ENCODE measurements around the gene RASA1. TPM values are rescaled to one million over a fixed set of nuclear protein-coding genes. Genes with fewer than 3 reads are reported as not detected.

Gene RASA1
- total RNA-seq, 4 donors from 2014 or later = 23.8 to 27.2 (median 26.0) TPM

- Histone ChIP-seq H3K9me3 (no peaks in the 10 kb centered on the region), H3K4me3 (no peak overlapping the region), H3K27ac (no peak overlapping the region), H3K36me3 (peaks cover 0 to 59% of the 10 kb centered on the region in 2 donors), H3K27me3 (no peaks in the 10 kb centered on the region), H3K4me1 (no peaks in the 10 kb centered on the region)
- no peak for TF ChIP-seq POLR2AphosphoS5 (IDR thresholded peaks at IDR 0.05)
- TF ChIP-seq, protein P1, sequence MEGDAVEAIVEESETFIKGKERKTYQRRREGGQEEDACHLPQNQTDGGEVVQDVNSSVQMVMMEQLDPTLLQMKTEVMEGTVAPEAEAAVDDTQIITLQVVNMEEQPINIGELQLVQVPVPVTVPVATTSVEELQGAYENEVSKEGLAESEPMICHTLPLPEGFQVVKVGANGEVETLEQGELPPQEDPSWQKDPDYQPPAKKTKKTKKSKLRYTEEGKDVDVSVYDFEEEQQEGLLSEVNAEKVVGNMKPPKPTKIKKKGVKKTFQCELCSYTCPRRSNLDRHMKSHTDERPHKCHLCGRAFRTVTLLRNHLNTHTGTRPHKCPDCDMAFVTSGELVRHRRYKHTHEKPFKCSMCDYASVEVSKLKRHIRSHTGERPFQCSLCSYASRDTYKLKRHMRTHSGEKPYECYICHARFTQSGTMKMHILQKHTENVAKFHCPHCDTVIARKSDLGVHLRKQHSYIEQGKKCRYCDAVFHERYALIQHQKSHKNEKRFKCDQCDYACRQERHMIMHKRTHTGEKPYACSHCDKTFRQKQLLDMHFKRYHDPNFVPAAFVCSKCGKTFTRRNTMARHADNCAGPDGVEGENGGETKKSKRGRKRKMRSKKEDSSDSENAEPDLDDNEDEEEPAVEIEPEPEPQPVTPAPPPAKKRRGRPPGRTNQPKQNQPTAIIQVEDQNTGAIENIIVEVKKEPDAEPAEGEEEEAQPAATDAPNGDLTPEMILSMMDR (IDR thresholded peaks at IDR 0.05) = no peak
- TF ChIP-seq POLR2A (IDR thresholded peaks at IDR 0.05) = no peak
- TF ChIP-seq EP300 (IDR thresholded peaks at IDR 0.05) = no peak
- WGBS, 2 donors (ENCODE audit: low coverage in 1 of 2) = 50 to 70% methylated on average over 1 to 2 of the region's 2 CpGs
- no peak for ATAC-seq
Observed at GRCh38 chr5:87372705-87373104, 105.0 kb downstream of the RASA1 start.

DNA sequence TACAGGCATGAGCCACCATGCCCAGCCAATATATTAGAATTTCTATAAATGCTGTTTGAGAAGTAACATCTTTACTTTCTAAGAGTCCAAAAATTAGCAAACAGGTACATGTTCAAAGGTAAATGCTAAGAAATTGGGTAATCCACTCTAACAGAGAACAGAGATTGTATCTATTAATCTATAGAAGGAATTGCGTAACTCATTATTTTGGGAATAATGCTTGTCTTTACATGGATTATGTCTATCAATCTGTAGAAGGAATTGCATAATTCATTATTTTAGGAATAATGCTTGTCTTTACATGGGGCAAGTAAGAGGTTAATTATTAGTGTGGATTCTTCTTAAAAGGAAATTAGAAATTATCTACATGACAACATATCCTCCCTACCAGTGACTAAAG lies 114.5 kb downstream of the RASA1 start:
- H3K4me3 ChIP-seq = no peak overlapping the region
- ATAC-seq = no peak
- WGBS, 2 donors (ENCODE audit: low coverage in 1 of 2) = 89 to 96% methylated on average over 1 of the region's 1 CpG
- TF ChIP-seq EP300 (IDR thresholded peaks at IDR 0.05) (no peak), POLR2A (IDR thresholded peaks at IDR 0.05) (no peak), POLR2AphosphoS5 (IDR thresholded peaks at IDR 0.05) (no peak)
- TF ChIP-seq, protein P1 (IDR thresholded peaks at IDR 0.05) = no peak
- H3K27me3 ChIP-seq = no peaks in the 10 kb centered on the region
- no peaks in the 10 kb centered on the region for H3K4me1 ChIP-seq
- H3K36me3 ChIP-seq = peaks cover 0 to 83% of the 10 kb centered on the region in 2 donors
- no peaks in the 10 kb centered on the region for H3K9me3 ChIP-seq
- H3K27ac ChIP-seq = no peak overlapping the region

DNA sequence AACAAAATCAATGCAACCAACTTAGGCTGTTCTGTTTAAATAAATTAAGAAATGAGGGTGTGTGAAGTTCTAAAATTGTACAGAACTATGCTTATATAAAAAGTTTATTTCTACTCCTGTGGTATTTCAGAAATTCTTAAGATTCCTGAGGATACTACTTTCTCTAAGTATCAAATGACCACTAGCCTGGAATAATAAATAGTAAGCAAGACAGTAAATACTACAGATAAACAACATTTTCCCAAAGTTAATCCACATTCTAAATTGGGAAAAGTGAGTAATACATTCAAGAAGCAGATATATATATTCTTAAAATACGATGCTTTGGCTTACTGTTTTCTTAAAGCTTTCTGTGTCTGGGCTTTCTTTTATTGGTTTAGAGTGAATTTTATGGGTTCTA lies 115.5 kb downstream of the RASA1 start:
- Histone ChIP-seq H3K9me3 (no peaks in the 10 kb centered on the region), H3K4me3 (no peak overlapping the region), H3K36me3 (peaks cover 0 to 83% of the 10 kb centered on the region in 2 donors), H3K27me3 (no peaks in the 10 kb centered on the region), H3K4me1 (no peaks in the 10 kb centered on the region), H3K27ac (no peak overlapping the region)
- no peak for ATAC-seq
- TF ChIP-seq POLR2A (IDR thresholded peaks at IDR 0.05) (no peak), POLR2AphosphoS5 (IDR thresholded peaks at IDR 0.05) (no peak), EP300 (IDR thresholded peaks at IDR 0.05) (no peak)
- TF ChIP-seq, protein P1 (IDR thresholded peaks at IDR 0.05) = no peak
- WGBS, 2 donors (ENCODE audit: low coverage in 1 of 2) = 71 to 83% methylated on average over 1 of the region's 1 CpG

- TF ChIP-seq, protein P1 (IDR thresholded peaks at IDR 0.05) = no peak
- no peak for TF ChIP-seq POLR2AphosphoS5 (IDR thresholded peaks at IDR 0.05)
- no peak for TF ChIP-seq POLR2A (IDR thresholded peaks at IDR 0.05)
- no peak for TF ChIP-seq EP300 (IDR thresholded peaks at IDR 0.05)
- Histone ChIP-seq H3K4me3 (no peak overlapping the region), H3K36me3 (peaks cover 0 to 86% of the 10 kb centered on the region in 2 donors), H3K27me3 (no peaks in the 10 kb centered on the region), H3K4me1 (peaks cover 0 to 4% (median under 1%) of the 10 kb centered on the region in 3 donors), H3K9me3 (no peaks in the 10 kb centered on the region), H3K27ac (no peak overlapping the region)
- 81 to 94% methylated on average over 2 of the region's 2 CpGs for WGBS, 2 donors (ENCODE audit: low coverage in 1 of 2)
- ATAC-seq = no peak
Observed at GRCh38 chr5:87385802-87386201, 118.1 kb downstream of the RASA1 start.

GRCh38 chr5:87388129-87388528 lies 120.4 kb downstream of the RASA1 start:
- 88 to 93% methylated on average over 2 of the region's 2 CpGs for WGBS, 2 donors (ENCODE audit: low coverage in 1 of 2)
- Histone ChIP-seq H3K27ac (no peak overlapping the region), H3K9me3 (no peaks in the 10 kb centered on the region), H3K4me1 (peaks cover 0 to 22% (median 4%) of the 10 kb centered on the region in 3 donors), H3K4me3 (no peak overlapping the region), H3K36me3 (peaks cover 0 to 88% of the 10 kb centered on the region in 2 donors), H3K27me3 (no peaks in the 10 kb centered on the region)
- ATAC-seq = no peak
- TF ChIP-seq POLR2A (IDR thresholded peaks at IDR 0.05) = no peak
- TF ChIP-seq, protein P1 (IDR thresholded peaks at IDR 0.05) = no peak
- no peak for TF ChIP-seq EP300 (IDR thresholded peaks at IDR 0.05)
- TF ChIP-seq POLR2AphosphoS5 (IDR thresholded peaks at IDR 0.05) = no peak
